HCT116 (cell line): ENCODE data around the gene AVP. TPM values are rescaled to one million over a fixed set of nuclear protein-coding genes. Genes with fewer than 3 reads are reported as not detected.

ENCODE experiments used
- ATAC-seq: fragments of 200-7000 bp; cut with Tn5 transposase; 2 replicates; pipeline ENCODE4 v1.9.1; 2020; ENCODE audit warnings: mild to moderate bottlenecking, moderate library complexity
- BruUV-seq: library from RNA; stranded (reverse); fragments of 400-500 nt; replicated peaks from 2 replicates; lab custom pipeline; 2021; lab: Mats Ljungman, UMichigan
- CTCF ChIA-PET: fragments of 300-600 bp; sonication (Branson Sonifier 250); formaldehyde crosslinking; loops from one replicate; lab custom pipeline; 2021; ENCODE audit warnings: antibody characterized with exemption; lab: Charles Lee
- POLR2A ChIA-PET: fragments of 300-600, 350-600 bp; sonication (Branson Sonifier 250); formaldehyde crosslinking; loops from one replicate; lab custom pipeline; 2021; ENCODE audit warnings: antibody characterized with exemption; lab: Charles Lee
- RAD21 ChIA-PET, 2 experiments: fragments of 300-600 bp; sonication (Branson Sonifier 250); formaldehyde crosslinking; loops; one replicate each; lab custom pipeline; 2023; ENCODE audit warnings: low total read pairs in 2 of 2; ENCODE audit not compliant: uncharacterized antibody in 2 of 2, unreplicated experiment in 2 of 2, low non-redundant PET in 1 of 2; lab: Charles Lee
- DNase-seq: peaks from one replicate; pipeline ENCODE4 v3.0.0-alpha.2; 2010; ENCODE audit warnings: low read depth, low spot score
- H2AFZ ChIP-seq: fragments of 200-600 bp; shearing (Covaris generic), sonication (generic); 2 replicates; pipeline ENCODE4 v1.6.1; 2017; ENCODE audit warnings: low read depth, mixed run types, mixed read lengths, antibody characterized with exemption, low read length; ENCODE audit not compliant: poor library complexity, severe bottlenecking
- H3K27ac ChIP-seq: 2 replicates; pipeline ENCODE4 v1.5.1; 2012; ENCODE audit warnings: low read depth, low read length
- H3K27me3 ChIP-seq: fragments of 200-600 bp; sonication (generic); 2 replicates; pipeline ENCODE4 v1.6.1; 2016; ENCODE audit warnings: mixed run types, low read length, mixed read lengths; ENCODE audit not compliant: insufficient read depth
- H3K36me3 ChIP-seq, 2 experiments: fragments of 200-500 bp in 1 of 2; fragments of 200-600 bp in 1 of 2; sonication (Bioruptor generic) in 1 of 2; sonication (generic) in 1 of 2; 2 replicates each; pipeline versions ENCODE4 v1.5.1 to v1.6.1; 2014 to 2016; ENCODE audit warnings: low read length in 2 of 2, inconsistent platforms in 1 of 2, mixed read lengths in 1 of 2, mixed run types in 1 of 2; ENCODE audit not compliant: insufficient read depth in 2 of 2, control insufficient read depth in 1 of 2
- H3K4me1 ChIP-seq, 2 experiments: fragments of 200-600 bp in 1 of 2; sonication (generic) in 1 of 2; 2 replicates each; pipeline versions ENCODE4 v1.5.1 to v1.6.1; 2012 to 2017; ENCODE audit warnings: low read length in 2 of 2, inconsistent platforms in 1 of 2, mild to moderate bottlenecking in 1 of 2, mixed read lengths in 1 of 2, mixed run types in 1 of 2, moderate library complexity in 1 of 2; ENCODE audit not compliant: insufficient read depth in 2 of 2, control insufficient read depth in 1 of 2
- H3K4me2 ChIP-seq: fragments of 200-600 bp; sonication (generic); 2 replicates; pipeline ENCODE4 v1.6.1; 2017; ENCODE audit warnings: mixed run types, low read length, mixed read lengths
- H3K4me3 ChIP-seq, 2 experiments: fragments of 200-600 bp in 1 of 2; sonication (generic) in 1 of 2; replicated peaks in 1 of 2; 2 replicates each; pipeline ENCODE4 v1.5.1; 2011 to 2016; ENCODE audit warnings: low read length in 2 of 2, control low read depth in 1 of 2, low read depth in 1 of 2, mild to moderate bottlenecking in 1 of 2, mixed read lengths in 1 of 2, mixed run types in 1 of 2
- H3K79me2 ChIP-seq: fragments of 200-600 bp; sonication (generic); 2 replicates; pipeline ENCODE4 v1.6.1; 2017; ENCODE audit warnings: mild to moderate bottlenecking, mixed run types, low read length, moderate library complexity, mixed read lengths; ENCODE audit not compliant: insufficient read depth
- H3K9ac ChIP-seq: fragments of 200-600 bp; sonication (generic); 2 replicates; pipeline ENCODE4 v1.6.1; 2016; ENCODE audit warnings: low read length, mixed read lengths
- H3K9me2 ChIP-seq: fragments of 200-600 bp; sonication (generic), shearing (Covaris generic); 2 replicates; pipeline ENCODE4 v1.6.1; 2017; ENCODE audit warnings: mixed run types, mild to moderate bottlenecking, moderate library complexity; ENCODE audit not compliant: insufficient read depth
- H3K9me3 ChIP-seq, 2 experiments: fragments of 200-500 bp in 1 of 2; fragments of 200-600 bp in 1 of 2; sonication (Bioruptor generic) in 1 of 2; sonication (generic) in 1 of 2; 2 replicates each; pipeline ENCODE4 v1.6.1; 2014 to 2017; ENCODE audit warnings: low read length in 2 of 2, mixed read lengths in 2 of 2, inconsistent platforms in 1 of 2, low read depth in 1 of 2, mild to moderate bottlenecking in 1 of 2, mixed run types in 1 of 2, moderate library complexity in 1 of 2; ENCODE audit not compliant: control insufficient read depth in 1 of 2, insufficient read depth in 1 of 2
- H4K20me1 ChIP-seq: fragments of 200-600 bp; sonication (generic), shearing (Covaris generic); 2 replicates; pipeline ENCODE4 v1.6.1; 2017; ENCODE audit warnings: mixed run types, mild to moderate bottlenecking, moderate library complexity; ENCODE audit not compliant: insufficient read depth
- CBX3 ChIP-seq: IDR thresholded peaks from 2 replicates; pipeline ENCODE4 v1.6.1; 2012; ENCODE audit warnings: low read depth
- CEBPB ChIP-seq: IDR thresholded peaks from 2 replicates; pipeline ENCODE4 v1.6.1; 2012; ENCODE audit warnings: low read depth
- ELF1 ChIP-seq: IDR thresholded peaks from 2 replicates; pipeline ENCODE4 v1.6.1; 2012; ENCODE audit warnings: low read depth, borderline replicate concordance
- JUND ChIP-seq: IDR thresholded peaks from 2 replicates; pipeline ENCODE4 v1.6.1; 2012
- SP1 ChIP-seq: IDR thresholded peaks from 2 replicates; pipeline ENCODE4 v1.6.1; 2012; ENCODE audit warnings: low read depth
- YY1 ChIP-seq: IDR thresholded peaks from 2 replicates; pipeline ENCODE4 v1.6.1; 2011; ENCODE audit warnings: low read length, low read depth, moderate library complexity, mild to moderate bottlenecking; ENCODE audit not compliant: insufficient replicate concordance; ENCODE audit errors: extremely low read depth
- ZFX ChIP-seq: fragments of 450-650 bp; IDR thresholded peaks from 2 replicates; pipeline ENCODE4 v1.6.1; 2017
- ZNF274 ChIP-seq: fragments of 200-500 bp; sonication (Bioruptor generic); IDR thresholded peaks from 2 replicates; pipeline ENCODE4 v1.6.1; 2014; ENCODE audit warnings: mild to moderate bottlenecking, low read depth, low read length, inconsistent platforms
- intact Hi-C: fragments of 100-400 bp; cut with micrococcal nuclease; formaldehyde crosslinking; loops from 2 replicates; pipeline ENCODE4 v1.10.0; 2022
- total RNA-seq: library from RNA; stranded (reverse); gene quantifications from one replicate; pipeline ENCODE4 v1.2.1, GENCODE V29; 2021; ENCODE audit not compliant: unreplicated experiment
- TF ChIP-seq, protein P1 (sequence below): IDR thresholded peaks from 2 replicates; pipeline ENCODE4 v1.6.1; 2011; ENCODE audit warnings: mild to moderate bottlenecking, low read length, moderate library complexity; ENCODE audit not compliant: insufficient replicate concordance; ENCODE audit errors: extremely low read depth
- TF ChIP-seq, protein P2 (sequence below): IDR thresholded peaks from 2 replicates; pipeline ENCODE4 v1.6.1; 2012

Gene AVP
- total RNA-seq, 1 experiment from 2014 or later = not detected

DNA sequence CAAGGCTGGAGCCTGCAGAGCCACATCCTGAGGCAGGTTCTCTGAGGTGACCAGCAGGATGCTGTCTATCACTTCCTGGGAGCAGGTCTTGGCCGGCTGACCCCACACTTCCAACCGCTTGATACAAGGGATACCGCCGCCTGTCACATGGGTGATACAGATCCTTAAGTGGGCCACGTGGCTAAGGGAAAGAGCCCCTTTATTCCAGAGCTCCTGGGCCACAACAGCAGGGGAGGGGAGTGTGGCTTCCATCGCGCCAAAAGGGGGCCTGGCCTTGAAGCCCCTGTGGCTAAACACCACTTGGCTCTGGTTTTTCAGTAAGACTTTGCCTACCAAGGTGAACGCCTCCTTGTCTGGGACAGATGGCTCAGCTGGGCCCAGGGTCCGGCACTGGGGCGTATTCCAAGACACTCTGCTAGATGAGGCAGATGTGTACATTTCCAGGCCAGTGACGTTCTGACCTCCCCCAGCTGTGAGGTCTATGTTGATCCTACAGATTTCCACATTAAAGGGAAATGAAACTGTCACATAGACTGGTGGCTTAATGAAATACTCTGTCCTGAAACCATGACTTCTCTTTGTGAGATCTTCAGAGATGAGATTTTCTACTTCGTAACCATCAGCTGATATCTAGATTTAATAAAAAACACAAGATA is 37.6 kb upstream of the AVP start:
- no peak overlapping the region for H2AFZ ChIP-seq
- H3K9me3 ChIP-seq = no peaks in the 10 kb centered on the region; a peak in 1 of 4 replicates
- ChIA-PET POLR2A (no interaction called here), RAD21 (no interaction called here), CTCF (no interaction called here)
- intact Hi-C loops = no loop called here
- peaks cover 8% of the 10 kb centered on the region for H3K79me2 ChIP-seq
- peaks cover 7 to 12% of the 10 kb centered on the region in 2 experiments; a peak in 3 of 4 replicates for H3K36me3 ChIP-seq
- H3K4me1 ChIP-seq = peaks cover 0 to 4% of the 10 kb centered on the region in 2 experiments; a peak in 1 of 4 replicates
- no peaks in the 10 kb centered on the region for H3K27me3 ChIP-seq
- H3K4me3 ChIP-seq = no peak overlapping the region
- no peak overlapping the region for H3K4me2 ChIP-seq
- H4K20me1 ChIP-seq = no peaks in the 10 kb centered on the region
- no peak overlapping the region for H3K27ac ChIP-seq
- BruUV-seq = TSS peak; percentile 30
- DNase-seq (no peak), ATAC-seq (no peak)
- TF ChIP-seq, protein P1, sequence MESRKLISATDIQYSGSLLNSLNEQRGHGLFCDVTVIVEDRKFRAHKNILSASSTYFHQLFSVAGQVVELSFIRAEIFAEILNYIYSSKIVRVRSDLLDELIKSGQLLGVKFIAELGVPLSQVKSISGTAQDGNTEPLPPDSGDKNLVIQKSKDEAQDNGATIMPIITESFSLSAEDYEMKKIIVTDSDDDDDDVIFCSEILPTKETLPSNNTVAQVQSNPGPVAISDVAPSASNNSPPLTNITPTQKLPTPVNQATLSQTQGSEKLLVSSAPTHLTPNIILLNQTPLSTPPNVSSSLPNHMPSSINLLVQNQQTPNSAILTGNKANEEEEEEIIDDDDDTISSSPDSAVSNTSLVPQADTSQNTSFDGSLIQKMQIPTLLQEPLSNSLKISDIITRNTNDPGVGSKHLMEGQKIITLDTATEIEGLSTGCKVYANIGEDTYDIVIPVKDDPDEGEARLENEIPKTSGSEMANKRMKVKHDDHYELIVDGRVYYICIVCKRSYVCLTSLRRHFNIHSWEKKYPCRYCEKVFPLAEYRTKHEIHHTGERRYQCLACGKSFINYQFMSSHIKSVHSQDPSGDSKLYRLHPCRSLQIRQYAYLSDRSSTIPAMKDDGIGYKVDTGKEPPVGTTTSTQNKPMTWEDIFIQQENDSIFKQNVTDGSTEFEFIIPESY = no peak
- TF ChIP-seq CBX3 = no peak
- H3K9me2 ChIP-seq = no peaks in the 10 kb centered on the region
- H3K9ac ChIP-seq = no peak overlapping the region

DNA sequence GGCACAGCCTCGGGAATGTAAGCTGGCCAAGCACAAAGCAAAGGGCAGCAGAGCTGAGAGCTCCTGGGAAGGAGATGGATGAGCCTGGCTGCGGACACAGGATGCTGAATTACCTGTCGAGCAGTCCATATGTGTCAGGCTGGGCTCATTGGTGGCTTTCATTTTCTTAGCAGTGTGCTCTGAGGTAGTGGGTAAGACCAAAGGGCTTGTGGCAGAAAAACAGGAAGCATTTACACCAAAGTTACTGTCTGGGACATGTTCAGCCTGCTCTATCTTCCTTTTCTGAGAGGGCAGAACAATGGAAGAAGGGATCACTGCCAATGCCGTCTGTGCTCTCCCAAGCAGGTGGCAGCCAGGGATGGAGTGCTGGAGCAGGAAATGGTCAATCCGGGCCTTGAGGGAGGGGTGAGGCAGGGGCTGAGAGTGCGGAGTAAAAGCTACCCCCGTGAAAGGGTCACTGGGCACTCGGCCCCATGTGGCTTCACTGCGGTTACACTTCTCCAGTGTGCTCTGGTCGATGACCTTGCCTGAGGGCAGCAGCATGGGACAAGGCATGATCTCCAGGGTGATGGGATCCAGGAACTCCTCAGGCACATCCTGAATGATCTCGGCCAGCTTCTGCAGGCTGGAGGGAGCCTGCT is 36.9 kb upstream of the AVP start:
- Histone ChIP-seq H2AFZ (no peak overlapping the region), H3K4me1 (peaks cover 0 to 4% of the 10 kb centered on the region in 2 experiments; a peak in 1 of 4 replicates), H3K4me2 (no peak overlapping the region), H3K9me3 (no peaks in the 10 kb centered on the region; a peak in 1 of 4 replicates), H3K27me3 (no peaks in the 10 kb centered on the region), H3K9me2 (no peaks in the 10 kb centered on the region), H3K9ac (no peak overlapping the region), H3K4me3 (no peak overlapping the region), H3K27ac (no peak overlapping the region), H3K79me2 (peaks cover 8% of the 10 kb centered on the region), H4K20me1 (no peaks in the 10 kb centered on the region), H3K36me3 (peaks cover 7 to 12% of the 10 kb centered on the region in 2 experiments; a peak in 3 of 4 replicates)
- intact Hi-C loops = no loop called here
- RAD21 ChIA-PET = interaction anchor here in 1 of 2 experiments (0.6 kb wide), 1 partner anchor 195 kb away, joined by 3 read pairs; no protein-coding TSS in a partner anchor
- DNase-seq = no peak
- CTCF ChIA-PET = no interaction called here
- ATAC-seq = no peak
- POLR2A ChIA-PET = no interaction called here
- no TSS peak for BruUV-seq
- TF ChIP-seq, protein P2, sequence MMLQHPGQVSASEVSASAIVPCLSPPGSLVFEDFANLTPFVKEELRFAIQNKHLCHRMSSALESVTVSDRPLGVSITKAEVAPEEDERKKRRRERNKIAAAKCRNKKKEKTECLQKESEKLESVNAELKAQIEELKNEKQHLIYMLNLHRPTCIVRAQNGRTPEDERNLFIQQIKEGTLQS = no peak
- TF ChIP-seq CEBPB (no peak), ZFX (no peak), SP1 (no peak), ZNF274 (no peak), ELF1 (no peak), JUND (no peak), YY1 (no peak), CBX3 (no peak)
- TF ChIP-seq, protein P1 = no peak
